GM12878 (cell line): Measurements from ENCODE around the gene RDH5. TPM values are rescaled to one million over a fixed set of nuclear protein-coding genes. Genes with fewer than 3 reads are reported as not detected.

Source experiments
- ATF7 ChIP-seq: fragments of 450-650 bp; IDR thresholded peaks from 2 replicates; pipeline ENCODE4 v1.6.1; 2016; ENCODE audit warnings: low read depth, mild to moderate bottlenecking
- CBFB ChIP-seq: IDR thresholded peaks from 2 replicates; pipeline ENCODE4 v1.6.1; 2016; ENCODE audit warnings: antibody characterized with exemption, low read depth
- CBX5 ChIP-seq: sonication (generic); IDR thresholded peaks from 2 replicates; pipeline ENCODE4 v1.6.1; 2016; ENCODE audit warnings: low read depth, moderate library complexity, mild to moderate bottlenecking, inconsistent platforms
- CHD2 ChIP-seq: IDR thresholded peaks from 2 replicates; pipeline ENCODE4 v1.6.1; 2011; ENCODE audit warnings: low read depth, low read length, improper control_type of control experiment, borderline replicate concordance
- E2F8 ChIP-seq: fragments of 450-650 bp; IDR thresholded peaks from 2 replicates; pipeline ENCODE4 v1.6.1; 2018; ENCODE audit warnings: mild to moderate bottlenecking, low read depth, moderate library complexity; ENCODE audit not compliant: partially characterized antibody
- EP300 ChIP-seq, 2 experiments: fragments of 150-350 bp in 1 of 2; IDR thresholded peaks; 2 replicates each; pipeline ENCODE4 v1.6.1; 2011 to 2012; ENCODE audit warnings: low read depth in 2 of 2, low read length in 2 of 2, borderline replicate concordance in 1 of 2, improper control_type of control experiment in 1 of 2, inconsistent platforms in 1 of 2; ENCODE audit not compliant: control insufficient read depth in 1 of 2
- MYB ChIP-seq: fragments of 150-350 bp; IDR thresholded peaks from 2 replicates; pipeline ENCODE4 v1.6.1; 2014; ENCODE audit warnings: mild to moderate bottlenecking, low read depth, low read length, borderline replicate concordance
- POLR2AphosphoS5 ChIP-seq: IDR thresholded peaks from 2 replicates; pipeline ENCODE4 v1.6.1; 2011; ENCODE audit warnings: mild to moderate bottlenecking, low read length, inconsistent platforms
- RAD51 ChIP-seq: fragments of 450-650 bp; IDR thresholded peaks from 2 replicates; pipeline ENCODE4 v1.6.1; 2016; ENCODE audit warnings: moderate library complexity, mild to moderate bottlenecking, inconsistent platforms
- TCF12 ChIP-seq: IDR thresholded peaks from 2 replicates; pipeline ENCODE4 v1.6.1; 2011; ENCODE audit warnings: low read depth, mild to moderate bottlenecking, low read length
- ZNF207 ChIP-seq: fragments of 450-650 bp; IDR thresholded peaks from 2 replicates; pipeline ENCODE4 v1.6.1; 2014; ENCODE audit warnings: antibody characterized with exemption, mild to moderate bottlenecking, borderline replicate concordance
- ZNF274 ChIP-seq: IDR thresholded peaks from one replicate; pipeline ENCODE4 v1.8.0; 2011; ENCODE audit not compliant: insufficient read length, insufficient read depth
- polyA plus RNA-seq, 11 experiments: library from polyadenylated mRNA; depleted of rRNA in 4 of 11; unstranded in 6 of 11; stranded (reverse) in 5 of 11; fragments of >200 nt; fragmentation: Nextera tagmentation in 4 of 11; fragmentation: Illumina TruSeq in 1 of 11; extraction: Ambion mirVana in 4 of 11; extraction: Trizol in 1 of 11; gene quantifications; 1 replicate in 1 of 11; 2 replicates in 10 of 11; pipeline versions ENCODE4 v1.2.1 to v1.2.3, GENCODE V29; 2011 to 2016; ENCODE audit warnings: inconsistent platforms in 2 of 11, missing spikeins in 2 of 11, low read depth in 1 of 11
- total RNA-seq, 4 experiments: library from RNA; depleted of rRNA in 3 of 4; stranded (reverse); fragments of >200 nt in 3 of 4; fragmentation: Illumina TruSeq in 1 of 4; extraction: Trizol in 1 of 4; gene quantifications; 2 replicates each; pipeline versions ENCODE4 v1.2.1 to v1.2.3, GENCODE V29; 2013 to 2021
- TF ChIP-seq, protein P1 (sequence below): fragments of 450-650 bp; formaldehyde crosslinking; IDR thresholded peaks from 2 replicates; pipeline ENCODE4 v1.4.0; 2020; ENCODE audit warnings: mild to moderate bottlenecking, moderate library complexity
- TF ChIP-seq, protein P2 (sequence below): fragments of 150-350 bp; IDR thresholded peaks from 2 replicates; pipeline ENCODE4 v1.6.1; 2014; ENCODE audit warnings: mild to moderate bottlenecking, low read depth, low read length
- TF ChIP-seq, protein P3 (sequence below): fragments of 450-650 bp; formaldehyde crosslinking; IDR thresholded peaks from 2 replicates; pipeline ENCODE4 v1.4.0; 2022; ENCODE audit warnings: mild to moderate bottlenecking, moderate library complexity

The RDH5 gene
- total and polyA plus RNA-seq, 10 of the 15 experiments (the other 5 are each of a cell fraction or from before 2014, with no cell fraction given): 2.6 to 11.6 (median 7.3) TPM

- TF ChIP-seq, protein P1, sequence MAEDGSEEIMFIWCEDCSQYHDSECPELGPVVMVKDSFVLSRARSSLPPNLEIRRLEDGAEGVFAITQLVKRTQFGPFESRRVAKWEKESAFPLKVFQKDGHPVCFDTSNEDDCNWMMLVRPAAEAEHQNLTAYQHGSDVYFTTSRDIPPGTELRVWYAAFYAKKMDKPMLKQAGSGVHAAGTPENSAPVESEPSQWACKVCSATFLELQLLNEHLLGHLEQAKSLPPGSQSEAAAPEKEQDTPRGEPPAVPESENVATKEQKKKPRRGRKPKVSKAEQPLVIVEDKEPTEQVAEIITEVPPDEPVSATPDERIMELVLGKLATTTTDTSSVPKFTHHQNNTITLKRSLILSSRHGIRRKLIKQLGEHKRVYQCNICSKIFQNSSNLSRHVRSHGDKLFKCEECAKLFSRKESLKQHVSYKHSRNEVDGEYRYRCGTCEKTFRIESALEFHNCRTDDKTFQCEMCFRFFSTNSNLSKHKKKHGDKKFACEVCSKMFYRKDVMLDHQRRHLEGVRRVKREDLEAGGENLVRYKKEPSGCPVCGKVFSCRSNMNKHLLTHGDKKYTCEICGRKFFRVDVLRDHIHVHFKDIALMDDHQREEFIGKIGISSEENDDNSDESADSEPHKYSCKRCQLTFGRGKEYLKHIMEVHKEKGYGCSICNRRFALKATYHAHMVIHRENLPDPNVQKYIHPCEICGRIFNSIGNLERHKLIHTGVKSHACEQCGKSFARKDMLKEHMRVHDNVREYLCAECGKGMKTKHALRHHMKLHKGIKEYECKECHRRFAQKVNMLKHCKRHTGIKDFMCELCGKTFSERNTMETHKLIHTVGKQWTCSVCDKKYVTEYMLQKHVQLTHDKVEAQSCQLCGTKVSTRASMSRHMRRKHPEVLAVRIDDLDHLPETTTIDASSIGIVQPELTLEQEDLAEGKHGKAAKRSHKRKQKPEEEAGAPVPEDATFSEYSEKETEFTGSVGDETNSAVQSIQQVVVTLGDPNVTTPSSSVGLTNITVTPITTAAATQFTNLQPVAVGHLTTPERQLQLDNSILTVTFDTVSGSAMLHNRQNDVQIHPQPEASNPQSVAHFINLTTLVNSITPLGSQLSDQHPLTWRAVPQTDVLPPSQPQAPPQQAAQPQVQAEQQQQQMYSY (CRISPR knock-in tag): no peak
- TF ChIP-seq, protein P2, sequence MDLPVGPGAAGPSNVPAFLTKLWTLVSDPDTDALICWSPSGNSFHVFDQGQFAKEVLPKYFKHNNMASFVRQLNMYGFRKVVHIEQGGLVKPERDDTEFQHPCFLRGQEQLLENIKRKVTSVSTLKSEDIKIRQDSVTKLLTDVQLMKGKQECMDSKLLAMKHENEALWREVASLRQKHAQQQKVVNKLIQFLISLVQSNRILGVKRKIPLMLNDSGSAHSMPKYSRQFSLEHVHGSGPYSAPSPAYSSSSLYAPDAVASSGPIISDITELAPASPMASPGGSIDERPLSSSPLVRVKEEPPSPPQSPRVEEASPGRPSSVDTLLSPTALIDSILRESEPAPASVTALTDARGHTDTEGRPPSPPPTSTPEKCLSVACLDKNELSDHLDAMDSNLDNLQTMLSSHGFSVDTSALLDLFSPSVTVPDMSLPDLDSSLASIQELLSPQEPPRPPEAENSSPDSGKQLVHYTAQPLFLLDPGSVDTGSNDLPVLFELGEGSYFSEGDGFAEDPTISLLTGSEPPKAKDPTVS: 0 out of 2 replicates have a peak, but pooled peaks have one; percentile 7
- peak; percentile 84 for TF ChIP-seq RAD51
- no peak for TF ChIP-seq ZNF207
- no peak for TF ChIP-seq E2F8
- TF ChIP-seq, protein P3, sequence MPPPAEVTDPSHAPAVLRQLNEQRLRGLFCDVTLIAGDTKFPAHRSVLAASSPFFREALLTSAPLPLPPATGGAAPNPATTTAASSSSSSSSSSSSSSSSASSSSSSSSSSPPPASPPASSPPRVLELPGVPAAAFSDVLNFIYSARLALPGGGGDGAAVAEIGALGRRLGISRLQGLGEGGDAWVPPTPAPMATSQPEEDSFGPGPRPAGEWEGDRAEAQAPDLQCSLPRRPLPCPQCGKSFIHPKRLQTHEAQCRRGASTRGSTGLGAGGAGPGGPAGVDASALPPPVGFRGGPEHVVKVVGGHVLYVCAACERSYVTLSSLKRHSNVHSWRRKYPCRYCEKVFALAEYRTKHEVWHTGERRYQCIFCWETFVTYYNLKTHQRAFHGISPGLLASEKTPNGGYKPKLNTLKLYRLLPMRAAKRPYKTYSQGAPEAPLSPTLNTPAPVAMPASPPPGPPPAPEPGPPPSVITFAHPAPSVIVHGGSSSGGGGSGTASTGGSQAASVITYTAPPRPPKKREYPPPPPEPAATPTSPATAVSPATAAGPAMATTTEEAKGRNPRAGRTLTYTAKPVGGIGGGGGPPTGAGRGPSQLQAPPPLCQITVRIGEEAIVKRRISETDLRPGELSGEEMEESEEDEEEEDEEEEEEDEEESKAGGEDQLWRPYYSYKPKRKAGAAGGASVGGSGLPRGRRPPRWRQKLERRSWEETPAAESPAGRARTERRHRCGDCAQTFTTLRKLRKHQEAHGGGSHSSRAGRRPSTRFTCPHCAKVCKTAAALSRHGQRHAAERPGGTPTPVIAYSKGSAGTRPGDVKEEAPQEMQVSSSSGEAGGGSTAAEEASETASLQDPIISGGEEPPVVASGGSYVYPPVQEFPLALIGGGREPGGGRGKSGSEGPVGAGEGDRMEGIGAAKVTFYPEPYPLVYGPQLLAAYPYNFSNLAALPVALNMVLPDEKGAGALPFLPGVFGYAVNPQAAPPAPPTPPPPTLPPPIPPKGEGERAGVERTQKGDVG (CRISPR knock-in tag): no peak
- TF ChIP-seq POLR2AphosphoS5: peak; percentile 74
- TF ChIP-seq EP300 (IDR thresholded peaks at IDR 0.05; ENCODE audit: borderline replicate concordance in 1 of 2, control insufficient read depth in 1 of 2, low read depth in 2 of 2, low read length in 2 of 2): peak in 1 of 2 experiments; percentile 46; a peak in 1 of 4 replicates
- TF ChIP-seq CBX5: no peak
- TF ChIP-seq CHD2: peak; percentile 69
- TF ChIP-seq CBFB: no peak; the same call in 1 of the 2 replicates
- peak; percentile 67; the same call in 1 of the 2 replicates for TF ChIP-seq TCF12
- TF ChIP-seq ATF7: no peak
- no peak for TF ChIP-seq ZNF274
- no peak for TF ChIP-seq MYB
These were observed 9.0 kb downstream of the RDH5 start, which contains the start of gene CD63 (continued) for GRCh38 chr12:55728939-55729818.
